PC-9 (cell line): ENCODE measurements around the gene GRIFIN.

Experiments used
- CTCF ChIP-seq: fragments of 200-600 bp; sonication (generic); conservative IDR thresholded peaks from 2 replicates; pipeline ENCODE4 v1.6.1; 2017; ENCODE audit warnings: mixed run types, antibody characterized with exemption, mild to moderate bottlenecking, moderate library complexity
- EZH2 ChIP-seq: fragments of 200-600 bp; sonication (generic); IDR thresholded peaks from 2 replicates; pipeline ENCODE4 v1.8.0; 2017; ENCODE audit warnings: antibody characterized with exemption, low read depth

- TF ChIP-seq CTCF (no peak), EZH2 (no peak)
Observed at GRCh38 chr7:2450198-2451107, 25.7 kb downstream of the GRIFIN start.
